Islet precursor cell (in vitro differentiated cells): Measurements from ENCODE around the gene RER1.
A peak's percentile ranks its signal among the peaks of the same experiment; 100 is the strongest.

Source experiments
- DNase-seq: peaks from one replicate; pipeline ENCODE4 v3.0.0-alpha.2; 2018

RER1 gene

GRCh38 chr1:2409745-2410144 is 18.1 kb downstream of the RER1 start:
- no peak for DNase-seq

GRCh38 chr1:2411801-2412394 is 20.3 kb downstream of the RER1 start:
- DNase-seq, result peak; percentile 70

- DNase-seq, result peak; percentile 98
Measured at GRCh38 chr1:2412395-2412772, 20.7 kb downstream of the RER1 start, which contains the start of gene PEX10. Gene PEX10 (minus strand): TSS chr1:2412564. CDS start chr1:2412502, 62 bp downstream.

GRCh38 chr1:2412773-2413494 is 21.3 kb downstream of the RER1 start:
- no peak for DNase-seq

- peak; percentile 66 for DNase-seq
Measured at GRCh38 chr1:2413495-2414296, 22.1 kb downstream of the RER1 start.

GRCh38 chr1:2414297-2414958 is 22.8 kb downstream of the RER1 start:
- peak; percentile 79 for DNase-seq

GRCh38 chr1:2415337-2415736 is 23.7 kb downstream of the RER1 start:
- DNase-seq, result no peak

- no peak for DNase-seq
Measured at GRCh38 chr1:2415801-2416208, 24.2 kb downstream of the RER1 start.

- DNase-seq, result no peak
Measured at GRCh38 chr1:2416403-2416802, 24.8 kb downstream of the RER1 start.

GRCh38 chr1:2417083-2417832 is 25.6 kb downstream of the RER1 start:
- DNase-seq, result no peak

GRCh38 chr1:2417833-2418225 is 26.2 kb downstream of the RER1 start:
- DNase-seq, result no peak

- DNase-seq, result no peak
Measured at GRCh38 chr1:2418791-2419320, 27.2 kb downstream of the RER1 start.

GRCh38 chr1:2419416-2419815 is 27.8 kb downstream of the RER1 start:
- DNase-seq, result no peak

- no peak for DNase-seq
Measured at GRCh38 chr1:2422523-2422922, 30.9 kb downstream of the RER1 start.

- no peak for DNase-seq
Measured at GRCh38 chr1:2425892-2426291, 34.3 kb downstream of the RER1 start.

- DNase-seq, result no peak
Measured at GRCh38 chr1:2426540-2426939, 34.9 kb downstream of the RER1 start.

GRCh38 chr1:2427051-2427450 is 35.4 kb downstream of the RER1 start:
- no peak for DNase-seq

GRCh38 chr1:2427976-2428375 is 36.3 kb downstream of the RER1 start:
- no peak for DNase-seq

- DNase-seq, result no peak
Measured at GRCh38 chr1:2428490-2428889, 36.8 kb downstream of the RER1 start.

- no peak for DNase-seq
Measured at GRCh38 chr1:2429780-2430591, 38.3 kb downstream of the RER1 start.

- DNase-seq, result no peak
Measured at GRCh38 chr1:2430592-2430973, 38.9 kb downstream of the RER1 start.
